H4 (cell line): Measurements from ENCODE around the gene COPS2. TPM values are rescaled to one million over a fixed set of nuclear protein-coding genes. Genes with fewer than 3 reads are reported as not detected.
"Not testable (repeated sequence)": the region's sequence is repeated elsewhere in the genome, so short reads cannot be mapped to it uniquely, and the experiment has no call there.

Experiments
- DNase-seq: peaks from one replicate; pipeline ENCODE4 v3.0.0-alpha.2; 2015; ENCODE audit warnings: low spot score
- total RNA-seq: library from RNA; depleted of rRNA; stranded (reverse); fragments of >200 nt; shearing (Covaris generic); gene quantifications from 2 replicates; pipeline ENCODE4 v1.2.3, GENCODE V29; 2014; rRNA removed

COPS2 gene
- total RNA-seq, 1 experiment from 2014 or later: 61.5 TPM

DNA sequence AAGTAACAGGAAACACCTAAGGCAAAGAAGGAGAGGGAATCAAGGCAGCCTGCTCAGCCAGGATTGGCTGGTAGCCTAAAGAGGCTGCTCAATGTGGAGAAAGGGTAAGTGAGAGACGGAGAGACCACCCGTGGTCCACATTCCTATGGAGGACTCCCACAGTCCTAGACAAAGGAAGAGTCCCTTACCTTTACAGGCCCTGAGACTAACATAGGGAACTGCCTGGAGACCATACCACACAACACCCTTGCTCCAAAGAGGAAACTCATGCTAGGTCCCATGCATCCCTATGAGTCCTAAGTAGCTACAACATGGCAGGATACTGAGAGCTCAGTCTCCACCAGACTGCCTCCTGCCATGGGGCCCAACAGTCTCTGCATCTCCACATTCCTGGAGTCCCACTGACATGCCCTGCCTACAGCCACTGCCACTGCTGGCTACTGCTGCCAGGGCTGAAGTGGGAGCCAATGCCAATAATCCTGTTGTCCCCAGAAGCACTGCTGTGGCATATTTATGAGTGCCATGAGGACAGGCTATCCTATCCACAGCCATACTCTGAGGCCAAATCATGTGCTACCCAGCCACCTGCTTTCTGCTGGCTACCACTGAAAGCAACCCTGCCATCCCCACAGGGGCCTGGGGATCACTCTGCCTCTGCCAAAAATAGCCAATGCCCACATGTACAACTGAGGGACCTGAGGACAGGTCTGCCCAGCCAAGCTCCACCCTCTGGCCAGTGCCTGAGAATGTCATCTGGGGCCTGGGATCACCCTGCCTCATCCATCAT, 45.0 kb downstream of the COPS2 start:
- DNase-seq: no peak

DNA sequence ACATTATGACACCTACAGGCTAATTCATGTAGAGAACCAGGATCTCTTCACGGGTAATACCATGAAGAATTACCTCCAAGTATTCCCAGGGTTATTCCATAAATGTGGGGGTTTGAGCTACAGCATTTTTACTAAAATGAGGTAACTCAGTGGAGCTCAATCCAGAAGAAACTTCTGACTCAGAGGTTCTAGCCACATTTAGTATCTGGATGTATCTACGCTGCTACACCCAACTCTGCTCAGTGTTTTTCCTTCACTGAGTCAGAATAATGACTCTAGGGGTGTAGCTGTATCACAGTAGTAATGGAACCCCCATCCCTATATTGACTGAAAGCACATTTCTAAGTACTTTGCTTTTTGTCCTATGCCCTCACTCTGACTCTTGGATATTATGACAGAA, 52.4 kb downstream of the COPS2 start:
- no peak for DNase-seq

DNA sequence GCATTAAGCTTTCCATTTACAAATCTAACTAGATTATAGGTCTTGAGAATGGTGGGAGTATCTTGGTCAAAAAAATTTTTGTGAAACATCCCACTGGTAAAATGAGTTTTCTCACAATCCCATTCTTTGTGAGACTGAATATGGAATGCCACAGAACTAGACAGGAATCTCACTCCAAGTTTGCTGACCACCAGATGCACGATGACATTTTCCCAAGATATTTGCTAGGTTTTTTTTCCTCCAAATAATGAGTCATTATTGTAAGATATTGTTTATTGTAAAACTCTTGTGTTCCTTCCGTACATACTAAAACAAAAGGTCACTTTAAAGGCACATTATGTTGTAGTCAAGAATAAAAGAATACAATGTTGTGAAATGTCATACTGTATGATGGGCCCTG, 53.9 kb downstream of the COPS2 start:
- no peak for DNase-seq

DNA sequence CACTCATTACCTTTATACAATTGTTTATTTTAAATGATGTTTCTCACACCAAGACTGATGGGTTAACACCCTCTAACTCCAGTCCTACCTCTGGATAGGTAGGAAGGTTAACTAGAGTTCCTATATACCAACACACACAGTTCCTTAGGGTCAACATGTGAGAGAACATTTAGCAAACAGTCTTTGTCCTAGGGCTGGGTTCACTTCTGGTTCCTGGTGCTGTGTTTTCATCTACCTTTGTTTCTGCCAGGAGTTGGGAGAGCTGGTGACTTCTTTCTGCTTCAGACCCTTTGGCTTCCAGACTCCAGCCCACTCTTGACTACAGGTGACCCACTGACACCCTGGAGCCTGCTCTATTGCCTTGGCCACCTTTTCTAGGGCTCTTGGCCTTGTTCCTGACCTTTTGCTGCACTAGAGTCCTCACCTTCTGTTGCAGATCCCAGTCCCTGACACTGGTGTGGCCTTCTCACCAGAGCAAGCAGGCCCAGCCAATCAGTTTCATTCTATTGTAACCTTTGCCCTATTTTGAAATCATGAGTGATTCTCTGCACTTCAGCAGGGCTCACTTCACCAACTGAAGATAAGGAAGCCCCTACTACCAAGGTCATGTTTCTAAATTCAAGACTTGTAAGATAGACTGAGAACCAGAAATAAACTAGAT, 59.2 kb downstream of the COPS2 start:
- no peak for DNase-seq

DNA sequence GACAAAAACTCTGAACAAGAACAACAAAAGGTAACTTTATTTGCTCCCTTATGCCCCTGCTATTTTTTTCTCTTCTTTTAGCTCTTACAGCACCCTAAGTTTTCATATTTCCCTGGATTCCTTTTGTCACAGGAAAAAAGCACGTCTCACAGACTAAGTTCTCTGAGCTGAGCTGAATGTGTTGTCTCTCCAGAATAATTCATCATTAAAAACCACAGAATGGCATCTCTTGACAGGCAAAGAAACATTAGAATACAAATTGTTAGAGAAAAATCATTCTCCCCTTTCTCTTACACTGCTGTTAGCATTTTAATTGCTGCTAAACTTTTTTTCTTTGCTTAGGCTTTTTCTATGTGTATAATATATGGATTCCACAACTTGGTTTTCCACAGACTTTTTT, 60.5 kb downstream of the COPS2 start:
- no peak for DNase-seq

DNA sequence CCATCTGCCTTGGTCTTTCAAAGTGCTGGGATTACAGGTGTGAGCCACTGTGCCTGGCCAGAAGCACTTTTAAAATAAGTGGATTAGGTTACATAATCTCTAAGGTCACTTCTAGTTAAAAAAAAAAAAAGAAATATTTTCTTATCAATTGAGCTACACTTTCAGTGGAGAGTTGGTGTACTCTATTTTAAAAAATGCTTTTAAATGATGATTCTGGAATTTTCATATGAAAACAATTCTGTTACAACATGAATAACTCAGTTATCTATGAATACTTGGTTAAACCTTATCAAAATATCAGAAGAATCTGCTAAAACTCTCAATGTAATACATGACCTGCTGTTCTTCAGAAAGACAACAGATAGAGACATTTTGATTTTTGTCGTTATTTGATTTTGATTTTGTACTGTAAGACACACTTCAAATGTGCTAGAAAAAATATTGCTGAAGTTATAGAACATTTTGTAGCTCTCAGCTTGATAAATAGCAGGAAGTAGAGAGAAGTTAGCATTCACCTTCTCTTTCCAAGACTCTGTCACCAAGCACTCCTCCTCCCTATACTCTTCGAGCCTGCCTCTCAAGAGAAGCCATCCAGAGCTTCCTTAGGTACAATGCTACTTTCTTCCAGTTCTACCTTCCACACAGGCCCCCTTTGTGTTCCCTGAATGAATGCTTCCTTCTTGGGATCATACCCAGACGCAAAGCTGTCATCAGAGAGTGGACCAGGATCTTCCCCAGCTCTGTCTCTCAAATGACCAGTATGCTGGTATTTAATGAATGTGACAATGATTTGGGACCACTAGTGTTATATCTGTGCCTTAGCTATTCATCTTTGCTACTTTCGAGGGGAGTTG, 61.9 kb downstream of the COPS2 start:
- DNase-seq: no peak

DNA sequence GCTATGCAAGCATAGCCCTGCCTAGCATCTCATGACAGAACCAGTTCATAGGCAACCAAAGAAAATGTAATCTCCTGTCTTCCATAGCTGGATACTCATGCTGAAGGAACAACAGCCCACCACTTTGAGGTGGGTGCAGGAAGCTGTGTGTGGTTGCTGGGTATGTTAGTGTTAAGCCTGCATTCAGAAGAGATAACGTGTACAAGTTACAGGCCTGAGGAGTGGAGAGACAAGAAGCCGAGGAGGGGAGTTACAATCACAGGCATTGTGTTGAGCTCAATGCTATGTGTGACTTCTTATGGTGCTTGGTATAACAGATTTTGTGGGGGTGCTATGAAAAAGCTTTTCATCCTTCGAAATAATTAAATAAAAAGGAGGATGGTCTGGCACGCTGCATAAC, 66.4 kb downstream of the COPS2 start:
- DNase-seq: no peak

DNA sequence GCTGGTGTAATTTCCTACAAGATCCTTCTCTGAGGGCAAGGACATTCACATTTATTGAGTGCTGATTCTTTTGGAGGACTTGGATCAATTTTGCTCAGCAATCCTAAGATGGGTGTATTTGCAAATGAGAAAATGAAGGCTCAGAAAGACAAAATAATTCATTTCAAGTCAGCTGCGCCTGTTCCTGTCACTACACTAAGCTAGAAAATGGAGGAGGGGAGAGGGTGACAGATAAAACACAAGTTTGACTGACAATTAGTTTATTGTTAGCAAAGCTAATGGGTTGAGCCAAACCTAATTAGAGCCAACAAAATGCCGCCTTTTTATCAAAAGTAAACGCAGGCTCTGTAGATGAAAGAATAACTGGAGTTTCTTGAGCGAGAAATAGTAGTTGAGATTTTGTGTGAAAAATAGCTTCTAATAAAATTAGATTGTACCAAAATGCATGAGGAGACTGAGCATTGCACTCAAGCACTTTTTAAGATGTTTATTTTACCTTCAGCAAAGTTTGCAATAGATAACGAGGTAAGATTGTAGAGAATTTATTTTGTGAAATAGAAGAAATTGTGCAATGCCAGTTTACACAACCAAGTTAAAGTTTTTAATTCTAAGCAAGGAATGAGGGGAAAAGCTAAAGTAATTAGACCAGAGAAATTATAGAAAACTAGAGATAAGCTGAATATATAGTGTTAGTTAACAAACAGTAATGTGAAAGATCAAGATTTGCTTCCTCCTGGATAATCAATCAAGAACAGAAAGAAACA, 69.5 kb downstream of the COPS2 start:
- no peak for DNase-seq

DNA sequence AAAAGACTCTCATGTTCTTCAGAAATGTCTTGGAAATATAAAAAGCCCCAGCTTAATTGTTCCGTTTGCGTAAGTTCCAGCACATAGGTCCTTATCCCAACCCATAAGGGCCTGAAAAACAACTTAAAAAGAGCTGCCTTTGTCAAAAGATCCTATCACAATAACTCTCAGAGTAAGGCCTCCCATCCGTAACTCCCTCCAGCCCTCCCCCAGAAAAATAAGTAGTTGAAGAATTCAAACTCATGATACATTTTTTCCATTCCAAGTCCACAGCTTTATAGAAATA, 71.2 kb downstream of the COPS2 start:
- no peak for DNase-seq

DNA sequence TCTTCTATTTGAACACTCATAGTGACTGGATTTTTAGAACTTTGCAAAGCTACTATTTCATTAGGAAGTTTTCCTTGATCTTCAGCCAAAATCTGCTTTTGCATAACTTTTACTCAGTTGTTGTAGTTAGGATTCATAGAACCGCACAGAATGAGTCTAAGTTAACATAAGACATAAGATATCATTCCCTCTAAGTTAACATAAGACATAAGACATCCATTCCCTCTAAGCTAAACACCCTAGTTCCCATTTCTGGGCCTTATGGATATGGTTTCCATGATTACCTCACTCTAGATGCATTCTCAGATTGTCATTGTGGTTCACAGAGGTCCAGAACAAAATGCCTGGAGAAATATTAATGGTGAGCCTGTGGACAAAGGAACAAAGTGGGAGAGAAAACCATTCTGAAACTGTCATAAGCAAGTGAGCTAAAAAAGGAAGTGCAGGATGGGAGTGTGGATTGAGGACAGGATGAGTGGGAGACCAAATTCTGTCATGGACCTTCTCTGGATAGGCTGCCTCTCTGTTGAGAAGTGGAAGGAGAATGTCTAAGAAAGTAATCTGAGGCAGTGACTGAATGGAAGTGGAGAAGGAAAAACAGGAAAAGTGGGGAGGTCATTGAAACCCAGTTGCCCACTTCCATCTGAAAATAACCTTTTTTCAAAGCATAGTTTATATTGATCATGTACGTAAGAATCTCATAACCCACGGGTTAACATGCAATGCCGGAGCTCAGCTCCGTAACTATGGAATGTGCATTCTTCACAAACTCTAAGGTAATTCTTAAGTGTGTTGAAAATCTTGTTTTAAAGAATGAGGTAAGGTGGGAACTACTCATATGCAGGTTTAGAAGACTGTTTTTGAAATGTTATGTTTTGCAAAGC, 71.8 kb downstream of the COPS2 start:
- no peak for DNase-seq

DNA sequence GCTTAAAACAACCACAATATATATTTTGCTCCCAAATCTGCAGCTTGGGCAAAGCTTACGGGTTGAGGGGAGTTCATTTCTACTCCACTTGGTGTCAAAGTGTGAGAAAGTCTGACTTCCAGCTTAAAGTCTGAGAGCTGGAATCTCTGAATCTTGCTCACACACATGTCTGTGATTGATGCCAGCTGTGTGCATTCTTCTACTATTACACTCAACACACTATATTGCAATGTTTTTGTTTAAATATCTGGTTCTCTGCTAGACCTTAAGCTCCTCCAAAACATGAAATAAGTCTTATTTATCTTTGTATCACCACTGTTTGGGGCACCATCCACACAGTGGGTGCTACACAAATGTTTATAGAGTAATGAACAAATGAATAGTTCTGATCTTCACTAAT, 72.4 kb downstream of the COPS2 start:
- DNase-seq: no peak

DNA sequence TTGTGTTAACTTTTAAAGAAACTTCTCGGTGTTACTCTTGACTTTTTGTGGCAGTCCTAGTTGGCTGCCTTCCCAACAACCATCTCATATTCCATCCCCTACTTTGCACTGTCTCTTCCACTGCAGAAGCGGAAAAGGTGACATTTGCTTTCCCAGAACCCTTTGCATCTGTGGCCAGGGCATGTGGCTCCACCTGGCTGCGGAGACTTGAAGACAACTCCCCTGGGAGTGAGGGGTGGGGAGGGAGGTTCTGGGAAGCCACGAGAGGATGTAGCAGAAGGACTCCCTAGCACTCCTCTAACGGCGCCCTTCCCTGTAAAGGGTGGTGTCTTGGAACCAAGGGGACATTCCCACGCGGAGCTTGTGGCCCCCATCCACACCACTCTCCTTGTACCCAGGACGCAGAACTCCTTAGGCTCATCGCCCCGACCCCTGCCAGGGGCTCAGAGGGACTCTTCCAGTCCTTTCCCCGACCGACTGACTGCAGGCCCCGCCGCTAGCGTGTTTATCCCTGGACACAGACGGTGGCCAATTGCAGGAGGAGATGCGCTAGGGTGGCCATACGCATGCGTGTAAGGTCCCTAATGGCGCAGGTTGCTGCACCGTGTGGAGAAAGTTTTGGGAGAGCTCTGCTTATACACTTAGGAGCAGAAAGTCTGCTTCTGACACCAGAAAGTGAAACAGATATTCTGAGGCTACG, 75.9 kb downstream of the COPS2 start:
- no peak for DNase-seq

DNA sequence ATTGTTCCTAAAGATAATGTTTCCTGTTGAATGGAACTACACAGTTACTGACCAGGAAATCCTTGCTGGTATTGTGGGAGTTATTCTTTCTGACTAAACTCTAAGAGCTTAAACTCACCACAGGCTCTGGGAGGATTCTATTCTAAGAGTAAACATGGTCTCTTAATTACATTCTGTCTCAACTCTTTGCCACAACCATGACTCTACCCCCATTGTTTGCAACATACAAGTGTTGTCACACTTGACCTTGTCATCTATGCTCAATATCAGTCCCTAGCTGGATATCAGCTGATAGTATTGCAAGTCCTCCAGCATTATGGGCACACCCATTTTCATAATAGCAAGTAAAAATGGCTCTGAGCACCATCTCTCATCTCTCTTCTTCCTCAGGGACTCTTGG, 79.5 kb downstream of the COPS2 start:
- DNase-seq: no peak

DNA sequence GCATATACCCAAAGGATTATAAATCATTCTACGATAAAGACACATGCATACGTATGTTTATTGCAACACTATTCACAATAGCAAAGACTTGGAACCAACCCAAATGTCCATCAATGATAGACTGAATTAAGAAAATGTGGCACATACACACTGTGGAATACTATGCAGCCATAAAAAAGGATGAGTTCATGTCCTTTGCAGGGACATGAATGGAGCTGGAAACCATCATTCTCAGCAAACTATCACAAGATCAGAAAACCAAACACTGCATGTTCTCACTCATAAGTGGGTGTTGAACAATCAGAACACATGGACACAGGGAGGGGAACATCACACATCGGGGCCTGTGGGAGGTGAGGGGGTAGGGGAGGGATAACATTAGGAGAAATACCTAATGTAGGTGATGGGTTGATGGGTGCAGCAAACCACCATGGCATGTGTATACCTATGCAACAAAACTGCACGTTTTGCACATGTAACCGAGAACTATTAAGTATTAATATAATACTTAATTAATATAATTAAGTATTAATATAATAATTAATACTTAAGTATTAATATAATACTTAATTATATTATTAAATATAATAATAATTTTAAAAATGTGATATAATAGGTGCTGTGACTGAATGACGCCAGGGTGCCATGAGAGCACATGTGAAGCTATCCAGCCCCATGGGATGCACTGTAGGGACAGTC, 80.7 kb downstream of the COPS2 start:
- DNase-seq: not testable (repeated sequence)

Other genes with a start within 250 kb of the COPS2 start
- gene SHC4, start 191.7 kb downstream of the COPS2 start, total RNA-seq: 0.93 and 1.3 TPM in 2 replicates
- gene SECISBP2L, start 109.2 kb downstream of the COPS2 start, total RNA-seq: 15.3 and 16.0 TPM in 2 replicates
- gene GALK2, start 14.6 kb upstream of the COPS2 start, total RNA-seq: 59.4 and 63.8 TPM in 2 replicates